GM20000 (cell line): ENCODE results near the gene CNTF.

Source experiments
- DNase-seq: peaks from one replicate; pipeline ENCODE4 v3.0.0; 2012; ENCODE audit warnings: low spot score
- CTCF ChIP-seq: IDR thresholded peaks from 2 replicates; pipeline ENCODE4 v1.5.1; 2012; ENCODE audit warnings: mild to moderate bottlenecking, control low read depth; ENCODE audit errors: extremely low read depth, missing control alignments

The CNTF gene

GRCh38 chr11:58625826-58626460 is 3.5 kb downstream of the CNTF start:
- no peak for TF ChIP-seq CTCF
- DNase-seq, result no peak

DNA sequence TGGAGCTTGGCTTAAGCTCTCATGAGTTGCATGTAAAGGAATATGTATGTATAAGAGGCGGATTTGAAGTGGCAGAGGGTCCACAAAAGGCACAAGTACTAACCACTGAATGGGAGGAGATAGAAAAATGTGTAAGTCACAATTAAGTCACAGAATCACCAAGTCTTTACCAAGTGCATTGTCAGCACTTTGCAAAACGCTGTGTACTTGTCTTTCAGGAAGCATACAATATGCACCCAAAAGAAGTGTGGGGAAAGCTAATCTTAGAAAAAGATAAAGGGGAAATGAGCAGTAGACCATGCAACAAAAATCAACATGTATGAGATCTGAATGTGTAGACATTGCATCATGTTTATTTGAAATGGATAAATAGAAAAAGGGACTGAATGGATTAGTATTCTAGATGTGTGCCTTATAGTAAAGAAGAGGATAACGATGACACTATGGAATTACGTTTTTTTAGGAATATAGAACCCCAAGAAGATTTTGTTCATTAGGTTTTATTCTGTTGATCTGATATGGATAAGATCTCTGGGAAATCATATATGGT is 4.5 kb downstream of the CNTF start:
- no peak for TF ChIP-seq CTCF
- DNase-seq, result no peak

- TF ChIP-seq CTCF, result no peak
- DNase-seq, result no peak
Observed at GRCh38 chr11:58628446-58628845, 6.0 kb downstream of the CNTF start.

GRCh38 chr11:58629857-58630256 is 7.4 kb downstream of the CNTF start:
- peak; percentile 49 for DNase-seq
- peak; percentile 30 for TF ChIP-seq CTCF

GRCh38 chr11:58631378-58631777 is 8.9 kb downstream of the CNTF start:
- TF ChIP-seq CTCF, result no peak

DNA sequence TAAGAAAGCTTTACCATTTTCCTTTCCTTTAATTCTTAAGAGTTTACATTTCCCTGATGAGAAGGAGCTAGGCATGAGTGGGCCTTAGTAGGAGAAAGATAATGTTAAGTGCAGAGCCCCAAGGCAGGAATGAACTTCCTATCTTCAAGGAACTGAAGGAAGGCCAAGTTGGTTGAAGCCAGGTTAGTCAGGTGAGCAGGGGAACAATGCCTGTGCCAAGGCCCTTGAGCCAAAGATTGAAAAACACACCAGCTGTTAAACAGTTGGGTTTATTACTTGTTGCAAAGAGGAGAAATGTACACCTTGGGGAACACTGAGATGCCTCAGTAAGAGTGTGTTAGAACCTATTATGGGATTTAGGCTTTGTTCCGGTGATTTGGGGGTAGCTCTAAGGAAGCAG is 10.0 kb downstream of the CNTF start:
- no peak for DNase-seq
- TF ChIP-seq CTCF, result no peak

More at GRCh38 chr11:58631378-58631777, 8.9 kb downstream of the CNTF start:
- no peak for DNase-seq

DNA sequence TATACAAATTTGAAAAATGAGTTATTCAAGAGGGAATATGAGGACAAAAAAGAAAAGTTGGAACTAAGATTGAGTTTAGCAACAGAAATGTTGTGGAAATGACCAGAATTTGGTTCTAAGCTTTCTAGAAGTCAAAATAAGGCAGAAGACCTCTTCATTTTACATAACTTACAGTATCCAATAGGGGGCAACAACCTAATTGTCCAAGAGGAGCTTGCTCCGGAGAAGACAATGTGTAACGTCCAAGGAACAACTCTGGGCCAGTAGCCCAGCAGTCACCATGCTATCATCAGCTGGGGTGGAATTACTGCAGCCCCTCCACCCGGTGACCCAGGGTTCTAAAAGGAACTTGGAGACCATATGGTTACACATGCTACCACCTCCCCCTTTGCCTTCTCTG is 14.1 kb downstream of the CNTF start:
- no peak for TF ChIP-seq CTCF
- DNase-seq, result no peak
